ENCODE results near the gene SYT2. TPM values are rescaled to one million over a fixed set of nuclear protein-coding genes. Genes with fewer than 3 reads are reported as not detected.

The SYT2 gene
- total RNA-seq, 4 donors from 2014 or later = 0.28 TPM; not detected in 3

GRCh38 chr1:202596638-202597037 lies 113.6 kb downstream of the SYT2 start:
- no peak for DNase-seq
- TF ChIP-seq POLR2A (IDR thresholded peaks at IDR 0.05) = no peak
- no peak for TF ChIP-seq CTCF (IDR thresholded peaks at IDR 0.05)
- Histone ChIP-seq H3K36me3 (no peaks in the 10 kb centered on the region), H3K4me3 (no peak overlapping the region), H3K27me3 (no peaks in the 10 kb centered on the region), H3K9me3 (no peaks in the 10 kb centered on the region), H3K4me1 (no peaks in the 10 kb centered on the region), H3K27ac (no peak overlapping the region)

- no peak overlapping the region for H3K4me3 ChIP-seq
- H3K27me3 ChIP-seq = no peaks in the 10 kb centered on the region
- H3K4me1 ChIP-seq = peaks cover 0 to 4% (median 0%) of the 10 kb centered on the region in 4 donors
- no peaks in the 10 kb centered on the region for H3K36me3 ChIP-seq
- no peaks in the 10 kb centered on the region for H3K9me3 ChIP-seq
- TF ChIP-seq CTCF (IDR thresholded peaks at IDR 0.05) = no peak
- no peak for TF ChIP-seq POLR2A (IDR thresholded peaks at IDR 0.05)
- H3K27ac ChIP-seq = no peak overlapping the region
- DNase-seq = no peak
Measured at GRCh38 chr1:202593845-202594244, 116.4 kb downstream of the SYT2 start.

GRCh38 chr1:202592146-202592545 lies 118.1 kb downstream of the SYT2 start:
- Histone ChIP-seq H3K27ac (no peak overlapping the region), H3K4me3 (no peak overlapping the region), H3K27me3 (no peaks in the 10 kb centered on the region), H3K4me1 (peaks cover 0 to 4% (median 0%) of the 10 kb centered on the region in 4 donors), H3K36me3 (no peaks in the 10 kb centered on the region), H3K9me3 (no peaks in the 10 kb centered on the region)
- no peak for DNase-seq
- TF ChIP-seq POLR2A (IDR thresholded peaks at IDR 0.05) (no peak), CTCF (IDR thresholded peaks at IDR 0.05) (no peak)

- peaks cover 0 to 4% (median 0%) of the 10 kb centered on the region in 4 donors for H3K4me1 ChIP-seq
- DNase-seq = no peak
Measured at GRCh38 chr1:202591515-202591914, 118.7 kb downstream of the SYT2 start.

GRCh38 chr1:202590975-202591411 lies 119.3 kb downstream of the SYT2 start:
- DNase-seq = no peak
- Histone ChIP-seq H3K27ac (peak overlapping the region in 2 of 4 donors; percentile 78 to 82), H3K4me3 (no peak overlapping the region), H3K4me1 (peaks cover 0 to 8% (median 0%) of the 10 kb centered on the region in 4 donors), H3K27me3 (no peaks in the 10 kb centered on the region), H3K36me3 (no peaks in the 10 kb centered on the region), H3K9me3 (no peaks in the 10 kb centered on the region)
- no peak for TF ChIP-seq POLR2A (IDR thresholded peaks at IDR 0.05)
- TF ChIP-seq CTCF (IDR thresholded peaks at IDR 0.05) = no peak

More at GRCh38 chr1:202591515-202591914, 118.7 kb downstream of the SYT2 start:
- TF ChIP-seq CTCF (IDR thresholded peaks at IDR 0.05) (no peak), POLR2A (IDR thresholded peaks at IDR 0.05) (no peak)
- H3K4me3 ChIP-seq = no peak overlapping the region
- no peaks in the 10 kb centered on the region for H3K27me3 ChIP-seq
- H3K9me3 ChIP-seq = no peaks in the 10 kb centered on the region
- H3K27ac ChIP-seq = no peak overlapping the region
- no peaks in the 10 kb centered on the region for H3K36me3 ChIP-seq

GRCh38 chr1:202590126-202590525 lies 120.1 kb downstream of the SYT2 start:
- Histone ChIP-seq H3K9me3 (no peaks in the 10 kb centered on the region), H3K4me3 (no peak overlapping the region), H3K27me3 (no peaks in the 10 kb centered on the region), H3K36me3 (no peaks in the 10 kb centered on the region), H3K27ac (peak overlapping the region in 3 of 4 donors; percentile 63 to 82 (median 78)), H3K4me1 (peaks cover 0 to 8% (median 0%) of the 10 kb centered on the region in 4 donors)
- TF ChIP-seq CTCF (IDR thresholded peaks at IDR 0.05) (no peak), POLR2A (IDR thresholded peaks at IDR 0.05) (no peak)
- DNase-seq = no peak

Data from Peyer's patch (tissue), 4 donors.